Measurements from ENCODE around the gene TAP1.

- TF ChIP-seq POLR2A (IDR thresholded peaks at IDR 0.05; ENCODE audit: control extremely low read depth in 1 of 2, low read depth in 2 of 2, low read length in 2 of 2) (no peak), CTCF (IDR thresholded peaks at IDR 0.05; ENCODE audit: control extremely low read depth in 1 of 3, insufficient read depth in 1 of 3, low read depth in 1 of 3, low read length in 3 of 3) (peak in 2 of 3 experiments; percentile 73 to 85; a peak in 3 of 4 replicates), RAD21 (IDR thresholded peaks at IDR 0.05 in 1 of 2, conservative IDR thresholded peaks at IDR 0.05 in 1 of 2; ENCODE audit: low read depth in 2 of 2, low read length in 2 of 2) (peak; percentile 91 to 92), E2F6 (IDR thresholded peaks at IDR 0.05) (no peak), USF2 (IDR thresholded peaks at IDR 0.05; ENCODE audit: low read length) (no peak), CBX5 (IDR thresholded peaks at IDR 0.05; ENCODE audit: low read depth, low read length) (no peak), KDM1A (IDR thresholded peaks at IDR 0.05; ENCODE audit: borderline replicate concordance, low read length) (no peak), JUND (IDR thresholded peaks at IDR 0.05; ENCODE audit: low read length) (no peak), EZH2 (IDR thresholded peaks at IDR 0.05; ENCODE audit: low read depth, low read length, severe bottlenecking) (no peak), MAX (IDR thresholded peaks at IDR 0.05) (no peak), SUZ12 (IDR thresholded peaks at IDR 0.05; ENCODE audit: low read length) (no peak)
These were observed 14.8 kb upstream of the TAP1 start for GRCh38 chr6:32868257-32868788.

Measured in H1 (cell line).